ENCODE data around the gene OR14K1.

DNA sequence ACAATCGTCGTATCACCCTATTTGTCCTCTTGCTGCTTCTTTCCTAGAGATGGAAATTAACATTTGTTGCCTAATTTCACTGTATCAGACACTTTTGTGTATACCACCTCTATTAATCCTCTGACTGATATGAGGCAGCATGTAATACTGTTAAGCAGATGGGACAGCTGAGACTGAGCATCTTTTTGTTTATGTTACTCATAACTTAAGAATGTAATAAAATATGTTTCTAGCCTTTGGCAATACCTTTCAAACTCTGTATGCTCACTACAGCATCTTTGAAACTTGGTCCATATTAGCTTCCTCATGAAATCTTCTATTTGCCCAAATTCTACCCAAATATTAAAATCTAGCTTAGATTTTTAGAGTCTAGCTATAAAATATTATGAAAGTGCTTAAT, 2.3 kb downstream of the OR14K1 start:
- TF ChIP-seq, protein P1, sequence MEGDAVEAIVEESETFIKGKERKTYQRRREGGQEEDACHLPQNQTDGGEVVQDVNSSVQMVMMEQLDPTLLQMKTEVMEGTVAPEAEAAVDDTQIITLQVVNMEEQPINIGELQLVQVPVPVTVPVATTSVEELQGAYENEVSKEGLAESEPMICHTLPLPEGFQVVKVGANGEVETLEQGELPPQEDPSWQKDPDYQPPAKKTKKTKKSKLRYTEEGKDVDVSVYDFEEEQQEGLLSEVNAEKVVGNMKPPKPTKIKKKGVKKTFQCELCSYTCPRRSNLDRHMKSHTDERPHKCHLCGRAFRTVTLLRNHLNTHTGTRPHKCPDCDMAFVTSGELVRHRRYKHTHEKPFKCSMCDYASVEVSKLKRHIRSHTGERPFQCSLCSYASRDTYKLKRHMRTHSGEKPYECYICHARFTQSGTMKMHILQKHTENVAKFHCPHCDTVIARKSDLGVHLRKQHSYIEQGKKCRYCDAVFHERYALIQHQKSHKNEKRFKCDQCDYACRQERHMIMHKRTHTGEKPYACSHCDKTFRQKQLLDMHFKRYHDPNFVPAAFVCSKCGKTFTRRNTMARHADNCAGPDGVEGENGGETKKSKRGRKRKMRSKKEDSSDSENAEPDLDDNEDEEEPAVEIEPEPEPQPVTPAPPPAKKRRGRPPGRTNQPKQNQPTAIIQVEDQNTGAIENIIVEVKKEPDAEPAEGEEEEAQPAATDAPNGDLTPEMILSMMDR (IDR thresholded peaks at IDR 0.05), result no peak
- no peak for TF ChIP-seq EP300 (IDR thresholded peaks at IDR 0.05)

Measured in sigmoid colon (tissue), 4 donors.